ENCODE measurements around the gene SMIM17. TPM values are rescaled to one million over a fixed set of nuclear protein-coding genes. Genes with fewer than 3 reads are reported as not detected.

SMIM17 gene
- total and polyA plus RNA-seq, 2 of the 4 experiments (the other 2 are of a cell fraction) = not detected

DNA sequence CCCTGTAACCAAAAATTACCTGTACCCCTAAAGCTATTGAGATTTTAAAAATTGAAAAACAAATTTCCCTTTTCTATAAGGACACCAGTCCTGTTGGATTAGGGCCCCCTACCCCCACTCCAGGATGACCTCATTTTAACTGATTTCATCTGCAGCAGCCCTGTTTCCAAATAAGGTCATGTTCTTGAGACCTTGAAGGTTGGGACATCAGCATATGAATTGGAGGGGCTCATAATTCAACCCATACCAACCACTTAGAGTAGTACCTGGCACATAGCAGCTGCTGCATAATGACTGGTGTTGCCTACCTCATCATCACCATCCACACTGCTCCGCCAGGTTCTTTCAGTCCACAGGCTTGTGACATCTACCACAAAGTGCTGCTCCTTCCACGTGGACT is 30.2 kb upstream of the SMIM17 start:
- ATAC-seq (ENCODE audit: low read depth) = no peak
- CTCF ChIA-PET = no interaction called here
- in situ Hi-C loops (cut with MboI; ENCODE audit: low sequenced_read_pairs) = no loop called here

More for the DNA sequence above, 30.2 kb upstream of the SMIM17 start:
- intact Hi-C loops (cut with micrococcal nuclease) (no loop called here), dilution Hi-C loops (cut with HindIII; ENCODE audit: low sequenced_read_pairs, unreplicated experiment) (no loop called here)
- H3K23ac ChIP-seq (ENCODE audit: low read depth, low read length) = no peak overlapping the region
- no peak overlapping the region for H3K14ac ChIP-seq (replicated peaks; ENCODE audit: low read depth, low read length)
- no peak overlapping the region for H3K27ac ChIP-seq (ENCODE audit: insufficient read depth, low read length)
- no peak overlapping the region for H3K4me2 ChIP-seq (ENCODE audit: low read depth, low read length)
- no peak overlapping the region for H2BK120ac ChIP-seq (ENCODE audit: low read depth, low read length)
- H3K9me3 ChIP-seq (ENCODE audit: control insufficient read depth, insufficient read depth, low read length) = peaks cover 47% of the 10 kb centered on the region
- no peaks in the 10 kb centered on the region for H4K20me1 ChIP-seq (ENCODE audit: insufficient read depth, low read length)
- no peak overlapping the region for H2BK20ac ChIP-seq (ENCODE audit: low read depth, low read length)
- H3K4me1 ChIP-seq (ENCODE audit: control insufficient read depth, insufficient read depth, low read length) = no peaks in the 10 kb centered on the region
- no peak for TF ChIP-seq POLR2A (IDR thresholded peaks at IDR 0.05; ENCODE audit: low read depth, low read length)
- TF ChIP-seq FOS (IDR thresholded peaks at IDR 0.05; ENCODE audit: low read depth, low read length) = no peak
- no peak for TF ChIP-seq SMC3 (IDR thresholded peaks at IDR 0.05; ENCODE audit: low read depth, low read length)
- no peak for TF ChIP-seq NFE2L2 (IDR thresholded peaks at IDR 0.05; ENCODE audit: low read depth, low read length)
- TF ChIP-seq RAD21 (IDR thresholded peaks at IDR 0.05; ENCODE audit: low read length) = no peak
- TF ChIP-seq MXI1 (IDR thresholded peaks at IDR 0.05; ENCODE audit: borderline replicate concordance, low read depth, low read length) = no peak
- TF ChIP-seq RCOR1 (IDR thresholded peaks at IDR 0.05; ENCODE audit: insufficient replicate concordance, low read length) = no peak
- no peak for TF ChIP-seq MAZ (IDR thresholded peaks at IDR 0.05; ENCODE audit: borderline replicate concordance, low read depth, low read length)
- TF ChIP-seq, protein P1, sequence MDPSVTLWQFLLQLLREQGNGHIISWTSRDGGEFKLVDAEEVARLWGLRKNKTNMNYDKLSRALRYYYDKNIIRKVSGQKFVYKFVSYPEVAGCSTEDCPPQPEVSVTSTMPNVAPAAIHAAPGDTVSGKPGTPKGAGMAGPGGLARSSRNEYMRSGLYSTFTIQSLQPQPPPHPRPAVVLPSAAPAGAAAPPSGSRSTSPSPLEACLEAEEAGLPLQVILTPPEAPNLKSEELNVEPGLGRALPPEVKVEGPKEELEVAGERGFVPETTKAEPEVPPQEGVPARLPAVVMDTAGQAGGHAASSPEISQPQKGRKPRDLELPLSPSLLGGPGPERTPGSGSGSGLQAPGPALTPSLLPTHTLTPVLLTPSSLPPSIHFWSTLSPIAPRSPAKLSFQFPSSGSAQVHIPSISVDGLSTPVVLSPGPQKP (IDR thresholded peaks at IDR 0.05; ENCODE audit: borderline replicate concordance, low read depth, low read length) = no peak
- no peak for TF ChIP-seq RFX5 (IDR thresholded peaks at IDR 0.05; ENCODE audit: low read depth, low read length)
- TF ChIP-seq BHLHE40 (IDR thresholded peaks at IDR 0.05; ENCODE audit: low read depth, low read length) = no peak
- no peak for TF ChIP-seq CHD1 (IDR thresholded peaks at IDR 0.05; ENCODE audit: low read depth, low read length)
- TF ChIP-seq, protein P2, sequence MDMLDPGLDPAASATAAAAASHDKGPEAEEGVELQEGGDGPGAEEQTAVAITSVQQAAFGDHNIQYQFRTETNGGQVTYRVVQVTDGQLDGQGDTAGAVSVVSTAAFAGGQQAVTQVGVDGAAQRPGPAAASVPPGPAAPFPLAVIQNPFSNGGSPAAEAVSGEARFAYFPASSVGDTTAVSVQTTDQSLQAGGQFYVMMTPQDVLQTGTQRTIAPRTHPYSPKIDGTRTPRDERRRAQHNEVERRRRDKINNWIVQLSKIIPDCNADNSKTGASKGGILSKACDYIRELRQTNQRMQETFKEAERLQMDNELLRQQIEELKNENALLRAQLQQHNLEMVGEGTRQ (IDR thresholded peaks at IDR 0.05; ENCODE audit: low read depth, low read length) = no peak
- H3K4ac ChIP-seq (ENCODE audit: low read depth, low read length) = no peak overlapping the region
- no peak overlapping the region for H3K9ac ChIP-seq (ENCODE audit: low read depth, low read length)
- H3K27me3 ChIP-seq (ENCODE audit: control insufficient read depth, insufficient read depth, low read length) = no peaks in the 10 kb centered on the region
- no peak overlapping the region for H3K4me3 ChIP-seq (ENCODE audit: insufficient read depth, low read depth, low read length)
- H2AK9ac ChIP-seq (replicated peaks; ENCODE audit: low read depth, low read length, poor library complexity) = no peak overlapping the region
- H3K18ac ChIP-seq (ENCODE audit: low read depth, low read length) = no peak overlapping the region
- no peak overlapping the region for H4K5ac ChIP-seq (ENCODE audit: low read depth, low read length)
- no peak overlapping the region for H2AFZ ChIP-seq (replicated peaks; ENCODE audit: low read length, poor library complexity)
- no peak overlapping the region for H4K91ac ChIP-seq (ENCODE audit: insufficient read depth, low read depth, low read length)
- POLR2A ChIA-PET (ENCODE audit: unreplicated experiment) = no interaction called here
- H2AK5ac ChIP-seq (ENCODE audit: low read depth, low read length) = no peak overlapping the region
- DNase-seq = no peak
- no peak overlapping the region for H3K56ac ChIP-seq (ENCODE audit: extremely low read depth, insufficient read depth, low read length)
- 100% methylated on average over 1 of the region's 2 CpGs; no CpG with 5 or more reads in 1 of the 2 experiments for WGBS, 2 experiments (ENCODE audit: extremely low coverage in 2 of 2, insufficient read length in 1 of 2)
- H3K36me3 ChIP-seq (ENCODE audit: control insufficient read depth, insufficient read depth, low read length) = peaks cover 15% of the 10 kb centered on the region
- H2BK15ac ChIP-seq (ENCODE audit: low read depth, low read length) = no peak overlapping the region
- no TSS peak for BruUV-seq (replicated peaks)
- H2BK5ac ChIP-seq (ENCODE audit: low read depth, low read length, poor library complexity, severe bottlenecking) = no peak overlapping the region
- no peaks in the 10 kb centered on the region for H3K9me1 ChIP-seq (ENCODE audit: insufficient read depth, low read length)
- H3K79me1 ChIP-seq (ENCODE audit: low read depth in 1 of 2, low read length in 2 of 2) = peaks cover 12 to 21% of the 10 kb centered on the region in 2 experiments
- no peak overlapping the region for H4K8ac ChIP-seq (ENCODE audit: low read depth in 2 of 2, low read length in 2 of 2)

All from IMR-90 (cell line).